ENCODE results near the gene HPCAL1. TPM values are rescaled to one million over a fixed set of nuclear protein-coding genes. Genes with fewer than 3 reads are reported as not detected.
A peak's percentile ranks its signal among the peaks of the same experiment; 100 is the strongest.

HPCAL1 gene
- total and polyA plus RNA-seq, 10 of the 15 experiments (the other 5 are each of a cell fraction or from before 2014, with no cell fraction given) = 0.40 to 12.8 (median 7.9) TPM

DNA sequence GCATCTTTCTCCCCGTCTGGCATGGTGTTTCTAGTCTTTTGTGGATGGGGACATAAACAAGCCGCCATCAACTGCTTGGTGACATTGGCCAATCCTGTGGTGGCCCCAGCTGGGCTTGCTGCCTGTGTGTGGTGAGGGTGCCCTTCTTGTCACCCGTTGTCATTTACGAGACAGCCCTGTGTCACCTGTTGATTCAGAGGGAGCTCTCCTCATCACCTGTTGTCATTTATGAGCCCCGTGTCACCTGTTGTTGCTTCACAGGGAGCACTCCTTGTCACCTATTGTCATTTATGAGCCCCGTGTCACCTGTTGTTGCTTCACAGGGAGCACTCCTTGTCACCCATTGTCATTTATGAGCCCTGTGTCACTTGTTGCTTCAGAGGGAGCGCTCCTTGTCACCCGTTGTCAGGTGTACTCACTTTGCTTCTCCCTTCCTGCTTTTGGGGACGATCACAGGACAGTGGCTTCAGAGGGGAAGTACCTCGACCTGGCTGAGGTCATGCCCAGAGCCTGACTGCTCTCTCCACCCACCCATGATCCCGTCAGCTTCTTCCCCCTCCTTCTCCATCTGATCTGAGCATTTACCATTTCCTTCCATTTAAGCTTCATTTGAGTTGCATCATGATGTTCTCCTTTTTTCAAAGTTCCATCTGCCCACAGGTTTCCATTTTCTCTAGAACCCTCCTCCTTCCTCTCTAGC, 29.1 kb downstream of the HPCAL1 start (continued):
- TF ChIP-seq MYC (IDR thresholded peaks at IDR 0.05; ENCODE audit: insufficient read depth, insufficient read length, insufficient replicate concordance, low read length, severe bottlenecking) (no peak), CEBPZ (IDR thresholded peaks at IDR 0.05; ENCODE audit: low read depth, low read length) (no peak), EGR1 (IDR thresholded peaks at IDR 0.05; ENCODE audit: borderline replicate concordance in 1 of 2, low read depth in 2 of 2, low read length in 2 of 2) (0 out of 3 replicates have a peak, but pooled peaks of 1 of the 2 experiments have one; percentile 6), JUNB (IDR thresholded peaks at IDR 0.05) (no peak), EED (IDR thresholded peaks at IDR 0.05; ENCODE audit: low read depth) (no peak), IKZF1 (conservative IDR thresholded peaks at IDR 0.05) (no peak), ZNF592 (IDR thresholded peaks at IDR 0.05) (no peak), CBX3 (IDR thresholded peaks at IDR 0.05; ENCODE audit: borderline replicate concordance, low read depth) (no peak), PAX8 (IDR thresholded peaks at IDR 0.05) (no peak), BHLHE40 (IDR thresholded peaks at IDR 0.05; ENCODE audit: borderline replicate concordance in 1 of 2, low read depth in 2 of 2, low read length in 1 of 2) (no peak; a peak in 1 of 4 replicates), ATF3 (IDR thresholded peaks at IDR 0.05; ENCODE audit: borderline replicate concordance, extremely low read depth, low read depth, low read length) (no peak), KDM1A (IDR thresholded peaks at IDR 0.05; ENCODE audit: borderline replicate concordance) (no peak), RAD51 (IDR thresholded peaks at IDR 0.05) (peak; percentile 25; the same call in 1 of the 2 replicates), TCF7 (IDR thresholded peaks at IDR 0.05; ENCODE audit: borderline replicate concordance) (no peak), FOS (IDR thresholded peaks at IDR 0.05; ENCODE audit: borderline replicate concordance, extremely low read depth, insufficient read length) (no peak), ATF7 (IDR thresholded peaks at IDR 0.05; ENCODE audit: low read depth) (peak; percentile 83), ZNF217 (IDR thresholded peaks at IDR 0.05) (no peak)
- TF ChIP-seq, protein P1, sequence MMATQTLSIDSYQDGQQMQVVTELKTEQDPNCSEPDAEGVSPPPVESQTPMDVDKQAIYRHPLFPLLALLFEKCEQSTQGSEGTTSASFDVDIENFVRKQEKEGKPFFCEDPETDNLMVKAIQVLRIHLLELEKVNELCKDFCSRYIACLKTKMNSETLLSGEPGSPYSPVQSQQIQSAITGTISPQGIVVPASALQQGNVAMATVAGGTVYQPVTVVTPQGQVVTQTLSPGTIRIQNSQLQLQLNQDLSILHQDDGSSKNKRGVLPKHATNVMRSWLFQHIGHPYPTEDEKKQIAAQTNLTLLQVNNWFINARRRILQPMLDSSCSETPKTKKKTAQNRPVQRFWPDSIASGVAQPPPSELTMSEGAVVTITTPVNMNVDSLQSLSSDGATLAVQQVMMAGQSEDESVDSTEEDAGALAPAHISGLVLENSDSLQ (IDR thresholded peaks at IDR 0.05) = 0 out of 2 replicates have a peak, but pooled peaks have one; percentile 28
- TF ChIP-seq, protein P2, sequence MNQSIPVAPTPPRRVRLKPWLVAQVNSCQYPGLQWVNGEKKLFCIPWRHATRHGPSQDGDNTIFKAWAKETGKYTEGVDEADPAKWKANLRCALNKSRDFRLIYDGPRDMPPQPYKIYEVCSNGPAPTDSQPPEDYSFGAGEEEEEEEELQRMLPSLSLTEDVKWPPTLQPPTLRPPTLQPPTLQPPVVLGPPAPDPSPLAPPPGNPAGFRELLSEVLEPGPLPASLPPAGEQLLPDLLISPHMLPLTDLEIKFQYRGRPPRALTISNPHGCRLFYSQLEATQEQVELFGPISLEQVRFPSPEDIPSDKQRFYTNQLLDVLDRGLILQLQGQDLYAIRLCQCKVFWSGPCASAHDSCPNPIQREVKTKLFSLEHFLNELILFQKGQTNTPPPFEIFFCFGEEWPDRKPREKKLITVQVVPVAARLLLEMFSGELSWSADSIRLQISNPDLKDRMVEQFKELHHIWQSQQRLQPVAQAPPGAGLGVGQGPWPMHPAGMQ (IDR thresholded peaks at IDR 0.05; ENCODE audit: borderline replicate concordance) = no peak
